Fibroblast of lung (primary cell): ENCODE data around the gene PCBP3. TPM values are rescaled to one million over a fixed set of nuclear protein-coding genes. Genes with fewer than 3 reads are reported as not detected.

ENCODE experiments used
- DNase-seq, 2 donors: peaks; one replicate each; pipeline versions ENCODE4 v3.0.0 to v3.0.0-alpha.2; 2010; ENCODE audit warnings: low read depth in 2 of 2
- H2AFZ ChIP-seq: 2 replicates; pipeline ENCODE4 v1.5.1; 2012; ENCODE audit warnings: low read length, control low read depth, inconsistent platforms
- H3K27ac ChIP-seq: 2 replicates; pipeline ENCODE4 v1.5.1; 2011; ENCODE audit warnings: low read length, control low read depth; ENCODE audit not compliant: insufficient read depth
- H3K27me3 ChIP-seq: 2 replicates; pipeline ENCODE4 v1.5.1; 2011; ENCODE audit warnings: mild to moderate bottlenecking, low read length; ENCODE audit not compliant: control insufficient read depth, insufficient read depth
- H3K36me3 ChIP-seq: 2 replicates; pipeline ENCODE4 v1.5.1; 2011; ENCODE audit warnings: low read length; ENCODE audit not compliant: control insufficient read depth, insufficient read depth
- H3K4me1 ChIP-seq: 2 replicates; pipeline ENCODE4 v1.5.1; 2011; ENCODE audit warnings: low read length; ENCODE audit not compliant: control insufficient read depth, insufficient read depth; ENCODE audit errors: extremely low read depth
- H3K4me2 ChIP-seq: 2 replicates; pipeline ENCODE4 v1.5.1; 2011; ENCODE audit warnings: low read length, control low read depth; ENCODE audit not compliant: insufficient read depth; ENCODE audit errors: extremely low read depth
- H3K4me3 ChIP-seq, 4 experiments: fragments of 200-600 bp in 1 of 4; sonication (generic) in 1 of 4; replicated peaks in 1 of 4; 2 replicates each; pipeline ENCODE4 v1.5.1; 2011 to 2016; ENCODE audit warnings: low read length in 4 of 4, low read depth in 3 of 4, mild to moderate bottlenecking in 3 of 4, control low read depth in 2 of 4, inconsistent platforms in 1 of 4, mixed read lengths in 1 of 4; ENCODE audit not compliant: insufficient read depth in 1 of 4; ENCODE audit errors: control extremely low read depth in 1 of 4
- H3K79me2 ChIP-seq: 2 replicates; pipeline ENCODE4 v1.5.1; 2012; ENCODE audit warnings: mild to moderate bottlenecking, low read length, inconsistent platforms; ENCODE audit not compliant: control insufficient read depth, insufficient read depth
- H3K9ac ChIP-seq: 2 replicates; pipeline ENCODE4 v1.5.1; 2011; ENCODE audit warnings: mild to moderate bottlenecking, low read length, control low read depth; ENCODE audit not compliant: insufficient read depth
- H3K9me3 ChIP-seq: 2 replicates; pipeline ENCODE4 v1.5.1; 2012; ENCODE audit warnings: low read depth, low read length; ENCODE audit not compliant: control insufficient read depth, insufficient read depth
- H4K20me1 ChIP-seq: 2 replicates; pipeline ENCODE4 v1.5.1; 2011; ENCODE audit warnings: low read length; ENCODE audit not compliant: control insufficient read depth, insufficient read depth; ENCODE audit errors: extremely low read depth
- CTCF ChIP-seq, 2 donors: IDR thresholded peaks in 1 of 2; conservative IDR thresholded peaks in 1 of 2; 1 replicate in 1 of 2; 2 replicates in 1 of 2; pipeline ENCODE4 v1.5.1; 2011 to 2012; ENCODE audit warnings: low read length in 2 of 2, control low read depth in 1 of 2, inconsistent platforms in 1 of 2, low read depth in 1 of 2, mild to moderate bottlenecking in 1 of 2
- EZH2 ChIP-seq: IDR thresholded peaks from 2 replicates; pipeline ENCODE4 v1.5.1; 2012; ENCODE audit warnings: low read length, control low read depth, mild to moderate bottlenecking; ENCODE audit errors: missing control alignments
- polyA plus RNA-seq, 2 donors: library from polyadenylated mRNA; depleted of rRNA in 1 of 2; stranded (reverse) in 1 of 2; unstranded in 1 of 2; fragments of >200 nt; gene quantifications; 2 replicates each; pipeline ENCODE4 v1.2.1, GENCODE V29; 2011 to 2012; ENCODE audit warnings: missing spikeins in 1 of 2
- total RNA-seq: library from RNA; depleted of rRNA; stranded (reverse); fragments of >200 nt; gene quantifications from 2 replicates; pipeline ENCODE4 v1.2.1, GENCODE V29; 2014

Gene PCBP3
- total and polyA plus RNA-seq, 2 donors (not counting 1 experiment from before 2014, with no cell fraction given): 0.51 to 1.7 TPM

- H3K4me2 ChIP-seq: no peak overlapping the region
- H3K9ac ChIP-seq: no peak overlapping the region
- H3K36me3 ChIP-seq: no peaks in the 10 kb centered on the region
- no peak for TF ChIP-seq EZH2
- no peak for TF ChIP-seq CTCF (conservative IDR thresholded peaks at IDR 0.05 in 1 of 2, IDR thresholded peaks at IDR 0.05 in 1 of 2; ENCODE audit: low read depth in 1 of 2, low read length in 2 of 2)
- peaks cover 2% of the 10 kb centered on the region for H3K4me1 ChIP-seq
- DNase-seq: no peak
- no peak overlapping the region for H3K27ac ChIP-seq
- H3K9me3 ChIP-seq: no peaks in the 10 kb centered on the region
- H3K4me3 ChIP-seq: no peak overlapping the region
- no peak overlapping the region for H2AFZ ChIP-seq
- no peaks in the 10 kb centered on the region for H3K79me2 ChIP-seq
- no peaks in the 10 kb centered on the region for H4K20me1 ChIP-seq
- no peaks in the 10 kb centered on the region for H3K27me3 ChIP-seq
Observed at GRCh38 chr21:45897191-45898027, 253.9 kb downstream of the PCBP3 start.

DNA sequence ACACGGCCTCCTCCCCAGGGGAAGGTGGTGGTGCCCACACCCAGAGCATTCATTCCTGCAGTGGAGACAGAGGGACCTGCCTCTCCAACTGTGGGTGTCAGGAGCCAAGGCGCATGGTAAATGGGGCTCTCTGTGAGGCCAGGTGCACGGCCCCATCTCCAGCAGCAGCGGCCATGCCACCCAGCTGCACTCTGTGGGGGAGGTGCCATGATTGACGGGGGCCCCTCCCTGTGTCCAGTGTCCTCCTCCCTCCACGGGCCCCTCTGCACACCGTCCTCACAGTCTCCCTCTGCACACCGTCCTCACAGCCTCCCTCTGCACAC lies 254.5 kb downstream of the PCBP3 start:
- TF ChIP-seq CTCF (conservative IDR thresholded peaks at IDR 0.05 in 1 of 2, IDR thresholded peaks at IDR 0.05 in 1 of 2; ENCODE audit: low read depth in 1 of 2, low read length in 2 of 2) (no peak), EZH2 (no peak)
- Histone ChIP-seq H3K4me2 (no peak overlapping the region), H3K27ac (no peak overlapping the region), H3K9me3 (no peaks in the 10 kb centered on the region), H3K4me1 (peaks cover 2% of the 10 kb centered on the region), H3K4me3 (no peak overlapping the region), H3K9ac (no peak overlapping the region), H4K20me1 (no peaks in the 10 kb centered on the region), H2AFZ (no peak overlapping the region), H3K36me3 (no peaks in the 10 kb centered on the region), H3K79me2 (no peaks in the 10 kb centered on the region), H3K27me3 (no peaks in the 10 kb centered on the region)
- no peak for DNase-seq

GRCh38 chr21:45898781-45899180 lies 255.3 kb downstream of the PCBP3 start:
- H3K9me3 ChIP-seq: no peaks in the 10 kb centered on the region
- H3K79me2 ChIP-seq: no peaks in the 10 kb centered on the region
- H2AFZ ChIP-seq: no peak overlapping the region
- no peaks in the 10 kb centered on the region for H3K36me3 ChIP-seq
- TF ChIP-seq CTCF (conservative IDR thresholded peaks at IDR 0.05 in 1 of 2, IDR thresholded peaks at IDR 0.05 in 1 of 2; ENCODE audit: low read depth in 1 of 2, low read length in 2 of 2) (no peak), EZH2 (no peak)
- peaks cover 2% of the 10 kb centered on the region for H3K4me1 ChIP-seq
- no peaks in the 10 kb centered on the region for H3K27me3 ChIP-seq
- DNase-seq: no peak
- H3K4me3 ChIP-seq: no peak overlapping the region
- H3K27ac ChIP-seq: no peak overlapping the region
- H3K9ac ChIP-seq: no peak overlapping the region
- H3K4me2 ChIP-seq: no peak overlapping the region
- H4K20me1 ChIP-seq: no peaks in the 10 kb centered on the region
